ENCODE results near the gene UBXN1. TPM values are rescaled to one million over a fixed set of nuclear protein-coding genes. Genes with fewer than 3 reads are reported as not detected.
A peak's percentile ranks its signal among the peaks of the same experiment; 100 is the strongest.

The UBXN1 gene
- total RNA-seq, 1 experiment from 2014 or later = 118 TPM

DNA sequence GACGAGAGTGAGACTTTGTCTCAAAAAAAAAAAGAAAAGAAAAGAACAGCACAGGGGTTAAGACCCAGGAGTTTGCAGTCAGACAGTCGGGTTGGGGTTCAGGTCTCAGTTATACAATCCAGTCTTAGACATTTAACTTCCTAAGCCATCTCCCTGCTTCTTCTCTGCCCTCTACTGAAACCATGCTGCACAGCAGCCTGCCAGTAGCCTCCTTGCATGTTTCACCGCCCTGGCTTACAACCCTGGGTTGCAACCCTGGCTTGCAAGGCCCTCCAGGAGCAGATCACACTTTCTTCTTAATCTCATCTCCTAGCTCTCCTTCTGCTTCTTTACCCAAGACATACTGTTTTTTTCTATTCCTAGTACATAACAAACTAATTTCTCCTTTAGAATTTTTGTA is 51.2 kb downstream of the UBXN1 start:
- Histone ChIP-seq H3K4me1 (ENCODE audit: insufficient read depth, low read length) (no peaks in the 10 kb centered on the region), H2BK120ac (ENCODE audit: low read depth, low read length, poor library complexity, severe bottlenecking) (no peak overlapping the region), H2BK12ac (ENCODE audit: insufficient read length, low read depth, low read length) (no peak overlapping the region), H4K8ac (replicated peaks; ENCODE audit: insufficient read length, low read depth, low read length) (no peak overlapping the region), H2AK5ac (ENCODE audit: insufficient read length, low read length) (no peak overlapping the region), H3K27ac (ENCODE audit: insufficient read length, low read depth, low read length) (no peak overlapping the region), H3K27me3 (ENCODE audit: insufficient read depth, low read length) (no peaks in the 10 kb centered on the region), H2AFZ (ENCODE audit: low read length) (no peak overlapping the region), H2BK20ac (ENCODE audit: low read depth, low read length, poor library complexity, severe bottlenecking) (no peak overlapping the region), H2BK5ac (ENCODE audit: insufficient read length, low read length) (no peak overlapping the region), H3K23ac (ENCODE audit: insufficient read length, low read depth, low read length) (no peak overlapping the region), H3K18ac (ENCODE audit: insufficient read length, low read depth, low read length) (no peak overlapping the region), H3K9ac (ENCODE audit: extremely low read depth, insufficient read length, low read length) (no peak overlapping the region), H3T11ph (ENCODE audit: low read length) (no peak overlapping the region), H3K23me2 (ENCODE audit: insufficient read length, low read depth, low read length, poor library complexity, severe bottlenecking) (no peaks in the 10 kb centered on the region), H4K20me1 (ENCODE audit: control insufficient read depth, insufficient read depth, insufficient read length) (peaks cover 2% of the 10 kb centered on the region), H3K14ac (ENCODE audit: insufficient read depth, low read length) (no peak overlapping the region), H2BK15ac (ENCODE audit: low read depth, low read length) (no peak overlapping the region), H3K9me3 (ENCODE audit: control insufficient read depth, low read depth, low read length) (no peaks in the 10 kb centered on the region), H4K5ac (ENCODE audit: insufficient read length, low read depth, low read length) (no peak overlapping the region), H4K91ac (ENCODE audit: insufficient read length, low read depth, low read length) (no peak overlapping the region), H3K4ac (ENCODE audit: low read depth, low read length) (no peak overlapping the region), H3K56ac (ENCODE audit: insufficient read length, low read depth, low read length) (no peak overlapping the region), H3K79me1 (ENCODE audit: insufficient read depth, low read depth, low read length, poor library complexity, severe bottlenecking) (no peaks in the 10 kb centered on the region), H3K4me2 (ENCODE audit: insufficient read depth, insufficient read length, low read length) (no peak overlapping the region), H3K79me2 (ENCODE audit: insufficient read depth, low read length) (no peaks in the 10 kb centered on the region)
- Mint-ChIP-seq H3K27ac (peak overlapping the region in 1 of 3 experiments; percentile 66; a peak in 1 of 7 replicates), H3K9me3 (no peaks in the 10 kb centered on the region), H3K36me3 (ENCODE audit: insufficient read depth in 1 of 3, low read depth in 3 of 3) (peaks cover 64 to 88% (median 82%) of the 10 kb centered on the region in 3 experiments; a peak in 6 of 7 replicates), H3K4me1 (no peaks in the 10 kb centered on the region), H3K27me3 (ENCODE audit: low read depth) (peaks cover 1% of the 10 kb centered on the region; the same call in 1 of the 2 replicates), H3K4me3 (no peak overlapping the region; a peak in 1 of 5 replicates)
- TF ChIP-seq, protein P1, sequence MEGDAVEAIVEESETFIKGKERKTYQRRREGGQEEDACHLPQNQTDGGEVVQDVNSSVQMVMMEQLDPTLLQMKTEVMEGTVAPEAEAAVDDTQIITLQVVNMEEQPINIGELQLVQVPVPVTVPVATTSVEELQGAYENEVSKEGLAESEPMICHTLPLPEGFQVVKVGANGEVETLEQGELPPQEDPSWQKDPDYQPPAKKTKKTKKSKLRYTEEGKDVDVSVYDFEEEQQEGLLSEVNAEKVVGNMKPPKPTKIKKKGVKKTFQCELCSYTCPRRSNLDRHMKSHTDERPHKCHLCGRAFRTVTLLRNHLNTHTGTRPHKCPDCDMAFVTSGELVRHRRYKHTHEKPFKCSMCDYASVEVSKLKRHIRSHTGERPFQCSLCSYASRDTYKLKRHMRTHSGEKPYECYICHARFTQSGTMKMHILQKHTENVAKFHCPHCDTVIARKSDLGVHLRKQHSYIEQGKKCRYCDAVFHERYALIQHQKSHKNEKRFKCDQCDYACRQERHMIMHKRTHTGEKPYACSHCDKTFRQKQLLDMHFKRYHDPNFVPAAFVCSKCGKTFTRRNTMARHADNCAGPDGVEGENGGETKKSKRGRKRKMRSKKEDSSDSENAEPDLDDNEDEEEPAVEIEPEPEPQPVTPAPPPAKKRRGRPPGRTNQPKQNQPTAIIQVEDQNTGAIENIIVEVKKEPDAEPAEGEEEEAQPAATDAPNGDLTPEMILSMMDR (conservative IDR thresholded peaks at IDR 0.05) = 0 out of 3 replicates have a peak, but pooled peaks have one; percentile 12
- WGBS (ENCODE audit: extremely low coverage, insufficient read length, low lambda C conversion rate) = no CpG with 5 or more reads among the region's 3 CpGs
- DNase-seq = no peak

Other genes with a start within 250 kb of the UBXN1 start
- gene AHNAK, start 132.3 kb downstream of the UBXN1 start, total RNA-seq (2021) = 13.9 and 15.2 TPM in 2 replicates
- gene EEF1G, start 105.2 kb downstream of the UBXN1 start, total RNA-seq (2021) = 1,790 and 1,800 TPM in 2 replicates
- 20.7 and 24.9 TPM in 2 replicates for gene TUT1, start 87.5 kb downstream of the UBXN1 start, total RNA-seq (2021)
- 143 and 149 TPM in 2 replicates for gene MTA2, start 77.2 kb downstream of the UBXN1 start, total RNA-seq (2021)
- 35.3 and 40.6 TPM in 2 replicates for gene EML3, start 66.3 kb downstream of the UBXN1 start, total RNA-seq (2021)
- gene ROM1, start 65.8 kb downstream of the UBXN1 start, total RNA-seq (2021) = 0.79 and 1.0 TPM in 2 replicates
- gene B3GAT3, start 57.1 kb downstream of the UBXN1 start, total RNA-seq (2021) = 30.6 and 30.8 TPM in 2 replicates
- 387 TPM in 2 replicates for gene GANAB, start 32.5 kb downstream of the UBXN1 start, total RNA-seq (2021)
- 40.0 and 41.6 TPM in 2 replicates for gene INTS5, start 25.8 kb downstream of the UBXN1 start, total RNA-seq (2021)
- 139 and 150 TPM in 2 replicates for gene C11orf98, start 13.9 kb downstream of the UBXN1 start, total RNA-seq (2021)
- 49.2 and 51.5 TPM in 2 replicates for gene CSKMT, start 13.8 kb downstream of the UBXN1 start, total RNA-seq (2021)
- 11.1 and 12.3 TPM in 2 replicates for gene UQCC3, start 7.4 kb downstream of the UBXN1 start, total RNA-seq (2021)
- gene LBHD1, start 6.8 kb downstream of the UBXN1 start, total RNA-seq (2021) = 9.1 and 10.4 TPM in 2 replicates
- 0.59 and 0.79 TPM in 2 replicates for gene LRRN4CL, start 10.5 kb upstream of the UBXN1 start, total RNA-seq (2021)
- gene BSCL2, start 28.4 kb upstream of the UBXN1 start, total RNA-seq (2021) = 68.4 and 77.4 TPM in 2 replicates
- gene GNG3, start 28.6 kb upstream of the UBXN1 start, total RNA-seq (2021) = 3.2 and 3.4 TPM in 2 replicates
- gene HNRNPUL2, start 48.4 kb upstream of the UBXN1 start, total RNA-seq (2021) = 40.6 and 43.5 TPM in 2 replicates
- 31.6 and 33.4 TPM in 2 replicates for gene TTC9C, start 49.4 kb upstream of the UBXN1 start, total RNA-seq (2021)
- 39.7 and 43.4 TPM in 2 replicates for gene ZBTB3, start 75.1 kb upstream of the UBXN1 start, total RNA-seq (2021)
- 126 and 129 TPM in 2 replicates for gene POLR2G, start 82.5 kb upstream of the UBXN1 start, total RNA-seq (2021)
- gene TAF6L, start 92.3 kb upstream of the UBXN1 start, total RNA-seq (2021) = 37.7 and 44.2 TPM in 2 replicates
- 25.0 and 25.5 TPM in 2 replicates for gene TMEM179B, start 108.3 kb upstream of the UBXN1 start, total RNA-seq (2021)
- gene TMEM223, start 112.9 kb upstream of the UBXN1 start, total RNA-seq (2021) = 21.7 and 22.2 TPM in 2 replicates
- 65.5 and 69.0 TPM in 2 replicates for gene NXF1, start 126.4 kb upstream of the UBXN1 start, total RNA-seq (2021)
- gene STX5, start 153.0 kb upstream of the UBXN1 start, total RNA-seq (2021) = 33.5 and 34.7 TPM in 2 replicates
- 0.53 and 1.2 TPM in 2 replicates for gene TEX54, start 153.8 kb upstream of the UBXN1 start, total RNA-seq (2021)
- 121 and 124 TPM in 2 replicates for gene WDR74, start 160.5 kb upstream of the UBXN1 start, total RNA-seq (2021)
- 289 and 290 TPM in 2 replicates for gene SLC3A2, start 201.8 kb upstream of the UBXN1 start, total RNA-seq (2021)
- not detected in 2 replicates for gene CHRM1, start 242.3 kb upstream of the UBXN1 start, total RNA-seq (2021)